GM10266 (cell line): Measurements from ENCODE around the gene LFNG.

Experiments
- DNase-seq: peaks from one replicate; pipeline ENCODE4 v3.0.0; 2012; ENCODE audit errors: extremely low spot score
- TF ChIP-seq, protein P1 (sequence below): IDR thresholded peaks from 2 replicates; pipeline ENCODE4 v1.5.1; 2012; ENCODE audit warnings: mild to moderate bottlenecking, low read depth; ENCODE audit not compliant: control insufficient read depth, insufficient read depth; ENCODE audit errors: missing control alignments

The LFNG gene

DNA sequence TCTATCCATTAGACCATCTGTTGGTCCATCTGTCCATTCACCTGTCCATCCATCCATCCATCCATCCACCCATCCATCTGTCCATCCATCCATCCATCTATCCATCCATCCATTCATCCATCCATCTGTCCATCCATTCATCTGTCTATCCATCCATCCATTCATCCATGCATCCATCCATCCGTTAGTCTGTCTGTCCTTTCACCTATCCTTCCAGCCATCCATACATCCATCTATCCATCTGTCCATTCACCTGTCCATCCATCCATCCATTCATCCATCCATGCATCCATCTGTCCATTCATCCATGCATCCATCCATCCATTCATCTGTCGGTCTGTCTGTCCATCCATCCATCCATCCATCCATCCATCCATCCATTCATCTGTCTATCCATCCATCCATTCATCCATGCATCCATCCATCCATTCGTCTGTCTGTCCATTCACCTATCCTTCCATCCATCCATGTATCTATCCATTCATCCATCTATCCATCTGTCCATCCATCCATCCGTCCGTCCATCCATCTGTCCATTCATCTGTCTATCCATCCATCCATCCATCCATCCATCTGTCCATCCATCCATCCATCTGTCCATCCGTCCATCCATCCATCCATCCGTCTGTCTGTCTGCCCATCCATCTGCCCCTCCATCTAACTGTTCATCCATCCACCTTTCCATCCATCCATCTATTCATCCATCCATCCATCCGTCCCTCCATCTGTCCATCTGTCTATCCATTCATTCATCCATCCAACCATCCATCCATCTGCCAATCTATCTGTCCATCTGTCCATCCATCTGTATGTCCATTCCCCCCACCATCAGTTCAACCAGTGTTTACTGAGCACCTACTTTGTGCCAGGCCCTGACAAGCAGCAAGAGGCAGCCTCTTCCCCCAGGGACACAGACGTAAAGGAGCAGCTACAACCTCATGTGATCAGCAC lies 4.8 kb upstream of the LFNG start:
- TF ChIP-seq, protein P1, sequence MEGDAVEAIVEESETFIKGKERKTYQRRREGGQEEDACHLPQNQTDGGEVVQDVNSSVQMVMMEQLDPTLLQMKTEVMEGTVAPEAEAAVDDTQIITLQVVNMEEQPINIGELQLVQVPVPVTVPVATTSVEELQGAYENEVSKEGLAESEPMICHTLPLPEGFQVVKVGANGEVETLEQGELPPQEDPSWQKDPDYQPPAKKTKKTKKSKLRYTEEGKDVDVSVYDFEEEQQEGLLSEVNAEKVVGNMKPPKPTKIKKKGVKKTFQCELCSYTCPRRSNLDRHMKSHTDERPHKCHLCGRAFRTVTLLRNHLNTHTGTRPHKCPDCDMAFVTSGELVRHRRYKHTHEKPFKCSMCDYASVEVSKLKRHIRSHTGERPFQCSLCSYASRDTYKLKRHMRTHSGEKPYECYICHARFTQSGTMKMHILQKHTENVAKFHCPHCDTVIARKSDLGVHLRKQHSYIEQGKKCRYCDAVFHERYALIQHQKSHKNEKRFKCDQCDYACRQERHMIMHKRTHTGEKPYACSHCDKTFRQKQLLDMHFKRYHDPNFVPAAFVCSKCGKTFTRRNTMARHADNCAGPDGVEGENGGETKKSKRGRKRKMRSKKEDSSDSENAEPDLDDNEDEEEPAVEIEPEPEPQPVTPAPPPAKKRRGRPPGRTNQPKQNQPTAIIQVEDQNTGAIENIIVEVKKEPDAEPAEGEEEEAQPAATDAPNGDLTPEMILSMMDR: no peak
- no peak for DNase-seq

DNA sequence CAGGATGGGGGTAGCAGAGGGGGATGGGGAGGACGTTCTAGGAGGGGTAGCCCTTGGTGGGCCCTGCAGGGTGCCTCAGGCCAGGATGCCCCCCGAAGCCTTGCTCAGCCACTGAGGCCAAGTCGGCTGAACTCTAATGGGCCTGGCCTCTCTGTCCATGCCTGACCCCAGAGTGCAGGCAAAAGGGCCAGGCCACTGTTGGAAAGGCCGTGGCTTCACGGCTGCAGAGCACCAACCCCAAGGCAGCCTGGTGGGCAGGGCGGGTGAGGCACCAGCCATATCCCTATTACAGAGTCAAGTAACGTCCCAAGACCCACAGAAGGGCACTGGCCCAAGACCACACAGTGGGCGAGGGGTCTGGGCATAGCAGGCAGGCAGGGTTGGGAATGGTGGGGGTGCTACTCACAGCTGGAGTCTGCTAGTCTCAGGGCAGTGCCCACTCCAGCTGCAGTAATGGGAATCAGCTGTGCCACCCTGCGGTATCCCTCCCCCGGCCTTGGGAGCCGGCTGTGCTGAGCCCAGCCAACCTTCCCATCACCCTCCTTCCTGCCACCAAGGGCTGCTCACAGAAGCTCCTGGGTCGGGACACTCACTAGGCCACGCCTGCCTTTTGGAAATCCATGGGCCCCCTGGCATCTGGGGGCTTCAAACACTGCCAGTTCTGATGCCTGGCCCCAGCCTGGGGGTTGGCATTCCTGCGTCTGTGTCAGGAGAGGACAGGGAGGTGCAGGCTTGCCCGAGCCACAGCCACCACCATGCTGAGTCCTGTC lies 4.0 kb upstream of the LFNG start:
- TF ChIP-seq, protein P1: no peak
- DNase-seq: no peak

DNA sequence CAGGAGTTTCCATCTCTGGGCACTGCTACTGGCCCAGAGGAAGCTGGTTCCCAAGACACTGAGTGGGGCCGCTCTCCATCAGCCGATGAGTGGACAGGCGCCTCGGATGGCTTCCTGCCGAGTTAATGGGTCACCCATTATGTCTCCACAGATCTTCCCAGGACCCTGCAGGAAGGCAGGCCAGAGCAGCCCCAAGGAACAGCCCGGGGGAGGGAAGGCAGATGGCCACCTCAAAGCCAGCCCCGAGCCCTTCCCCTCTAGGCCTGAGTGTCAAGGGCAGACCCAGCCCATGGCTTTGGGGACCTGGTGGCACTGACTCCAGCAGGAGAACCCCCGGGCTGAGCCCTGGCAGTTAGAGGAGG lies 3.4 kb upstream of the LFNG start:
- DNase-seq: no peak
- TF ChIP-seq, protein P1: no peak

DNA sequence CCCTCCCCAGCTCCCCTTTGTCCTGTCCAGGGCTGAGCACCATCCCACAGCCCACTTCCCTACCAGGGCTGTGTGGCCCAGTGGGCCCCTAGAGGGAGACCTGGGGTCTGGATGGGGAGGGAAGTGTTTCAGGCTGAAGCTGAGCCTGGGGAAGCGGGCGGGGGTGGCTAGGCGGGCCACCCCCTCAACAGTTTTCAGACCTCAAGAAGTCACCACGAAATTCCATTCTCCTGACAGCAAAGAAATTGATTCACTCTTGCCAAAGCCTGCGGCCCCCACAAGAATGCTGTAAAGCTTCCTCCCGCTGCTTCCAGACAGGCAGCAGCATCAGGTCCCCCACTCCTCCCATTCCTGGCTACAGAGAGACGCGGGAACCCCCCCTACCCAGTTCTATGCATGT lies 2.5 kb upstream of the LFNG start:
- TF ChIP-seq, protein P1: no peak
- no peak for DNase-seq

DNA sequence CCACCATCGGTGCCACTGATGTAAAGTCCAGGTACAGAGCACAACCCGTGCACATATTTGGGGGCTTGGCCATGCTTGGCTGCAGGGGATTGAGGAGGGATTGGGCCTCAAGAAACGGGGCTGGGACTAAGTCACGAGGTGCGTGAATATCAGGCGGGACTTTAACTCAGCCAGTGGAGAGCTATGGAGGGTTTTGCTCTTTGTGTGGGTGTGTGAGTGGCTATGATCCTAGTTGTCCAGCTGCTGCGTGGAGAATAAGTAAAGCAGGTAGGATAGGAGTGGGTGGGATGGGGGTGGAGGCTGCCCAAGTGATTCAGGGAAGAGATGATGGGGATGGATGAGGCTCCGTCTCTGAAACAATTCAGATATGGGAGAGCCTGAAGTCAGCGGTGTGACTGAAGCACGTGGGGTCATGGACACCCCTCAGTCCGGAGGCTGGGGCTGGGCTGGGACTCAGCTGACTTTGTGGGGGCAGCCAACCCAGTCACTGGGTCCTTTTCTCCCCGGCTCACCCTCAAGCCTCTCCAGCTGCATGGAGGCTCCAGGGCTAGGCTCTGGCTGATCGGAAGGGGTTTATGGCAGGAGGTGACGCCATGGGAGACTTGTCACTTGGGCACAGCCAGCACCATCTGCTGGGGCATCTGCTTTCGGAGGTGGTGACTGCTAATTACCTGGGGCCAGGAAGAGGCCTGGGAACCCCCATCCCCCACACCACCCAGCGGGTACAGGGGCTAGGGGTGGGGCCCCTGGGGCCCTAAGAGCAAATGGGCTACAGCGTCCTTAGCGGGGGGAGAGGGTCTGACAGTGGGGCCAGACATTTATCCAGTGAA lies 1.7 kb upstream of the LFNG start:
- DNase-seq: no peak
- TF ChIP-seq, protein P1: no peak

DNA sequence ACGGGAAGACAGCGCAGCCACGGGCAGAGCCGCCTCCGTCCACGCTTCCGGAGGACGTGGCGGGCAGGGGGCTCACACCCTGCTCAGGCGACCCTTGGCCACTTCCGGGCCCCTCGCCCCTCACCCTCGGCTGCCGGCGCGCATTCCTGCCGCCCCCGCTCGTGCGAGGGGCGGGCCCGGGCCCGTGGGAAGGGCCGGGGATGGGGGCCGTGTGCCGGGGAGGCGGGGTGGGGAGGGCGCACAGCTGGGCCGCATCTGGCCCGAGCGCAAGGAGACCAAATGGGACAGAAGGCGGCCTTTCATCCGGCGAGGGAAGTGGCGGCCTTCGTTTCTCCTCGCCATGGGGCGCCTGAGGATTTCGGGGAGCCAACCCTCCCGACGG lies 846 bp upstream of the LFNG start:
- TF ChIP-seq, protein P1: no peak
- DNase-seq: no peak
